ENCODE measurements around the gene BUB1B. TPM values are rescaled to one million over a fixed set of nuclear protein-coding genes. Genes with fewer than 3 reads are reported as not detected.

BUB1B gene
- total RNA-seq, 1 experiment from 2014 or later: 83.2 TPM

GRCh38 chr15:40160021-40160420 is 848 bp upstream of the BUB1B start:
- no peak overlapping the region for H2BK12ac ChIP-seq (ENCODE audit: insufficient read length, low read depth, low read length)
- no peak overlapping the region for H2BK5ac ChIP-seq (ENCODE audit: insufficient read length, low read length)
- H3K79me2 ChIP-seq (ENCODE audit: insufficient read depth, low read length): peaks cover 36% of the 10 kb centered on the region
- no peak overlapping the region for H3K56ac ChIP-seq (ENCODE audit: insufficient read length, low read depth, low read length)
- DNase-seq: no peak
- H3K4ac ChIP-seq (ENCODE audit: low read depth, low read length): no peak overlapping the region
- H3K18ac ChIP-seq (ENCODE audit: insufficient read length, low read depth, low read length): no peak overlapping the region
- H3K9me3 Mint-ChIP-seq: no peaks in the 10 kb centered on the region
- H3K4me1 Mint-ChIP-seq: peaks cover 36 to 37% of the 10 kb centered on the region in 2 experiments
- H3K9me3 ChIP-seq (ENCODE audit: control insufficient read depth, low read depth, low read length): no peaks in the 10 kb centered on the region
- peaks cover 8 to 19% (median 13%) of the 10 kb centered on the region in 3 experiments; a peak in 6 of 7 replicates for H3K36me3 Mint-ChIP-seq (ENCODE audit: insufficient read depth in 1 of 3, low read depth in 3 of 3)
- H2AFZ ChIP-seq (ENCODE audit: low read length): no peak overlapping the region
- H4K5ac ChIP-seq (ENCODE audit: insufficient read length, low read depth, low read length): no peak overlapping the region
- H3K9ac ChIP-seq (ENCODE audit: extremely low read depth, insufficient read length, low read length): no peak overlapping the region
- no peak overlapping the region for H3K4me2 ChIP-seq (ENCODE audit: insufficient read depth, insufficient read length, low read length)
- no peak overlapping the region for H2BK120ac ChIP-seq (ENCODE audit: low read depth, low read length, poor library complexity, severe bottlenecking)
- TF ChIP-seq CTCF (conservative IDR thresholded peaks at IDR 0.05): no peak
- no peak overlapping the region for H3K27ac ChIP-seq (ENCODE audit: insufficient read length, low read depth, low read length)
- H3K23ac ChIP-seq (ENCODE audit: insufficient read length, low read depth, low read length): no peak overlapping the region
- H3K27me3 Mint-ChIP-seq (ENCODE audit: low read depth): peaks cover 2% of the 10 kb centered on the region; the same call in 1 of the 2 replicates
- no peak overlapping the region for H2AK5ac ChIP-seq (ENCODE audit: insufficient read length, low read length)
- H4K8ac ChIP-seq (replicated peaks; ENCODE audit: insufficient read length, low read depth, low read length): no peak overlapping the region
- no peaks in the 10 kb centered on the region for H3K27me3 ChIP-seq (ENCODE audit: insufficient read depth, low read length)
- WGBS (ENCODE audit: extremely low coverage, insufficient read length, low lambda C conversion rate): no CpG with 5 or more reads among the region's 3 CpGs
- no peak overlapping the region for H3K14ac ChIP-seq (ENCODE audit: insufficient read depth, low read length)
- no peak overlapping the region for H4K91ac ChIP-seq (ENCODE audit: insufficient read length, low read depth, low read length)
- H3K27ac Mint-ChIP-seq: no peak overlapping the region
- peaks cover 6% of the 10 kb centered on the region for H3K23me2 ChIP-seq (ENCODE audit: insufficient read length, low read depth, low read length, poor library complexity, severe bottlenecking)
- no peak overlapping the region for H3K4me3 Mint-ChIP-seq
- no peak overlapping the region for H2BK20ac ChIP-seq (ENCODE audit: low read depth, low read length, poor library complexity, severe bottlenecking)
- no peak overlapping the region for H3T11ph ChIP-seq (ENCODE audit: low read length)
- H2BK15ac ChIP-seq (ENCODE audit: low read depth, low read length): no peak overlapping the region
- H3K4me1 ChIP-seq (ENCODE audit: insufficient read depth, low read length): peaks cover 15% of the 10 kb centered on the region
- no peaks in the 10 kb centered on the region for H4K20me1 ChIP-seq (ENCODE audit: control insufficient read depth, insufficient read depth, insufficient read length)
- peaks cover 7% of the 10 kb centered on the region for H3K79me1 ChIP-seq (ENCODE audit: insufficient read depth, low read depth, low read length, poor library complexity, severe bottlenecking)

Data from H9 (cell line).